WTC11 (cell line): ENCODE measurements around the gene COG3. TPM values are rescaled to one million over a fixed set of nuclear protein-coding genes. Genes with fewer than 3 reads are reported as not detected.

Source experiments
- ATAC-seq: fragments of 200-7000 bp; cut with Tn5 transposase; 2 replicates; pipeline ENCODE4 v1.10.0; 2021; ENCODE audit warnings: mild to moderate bottlenecking, moderate library complexity
- CTCF ChIA-PET: fragments of 300-600 bp; sonication (Branson Sonifier 250); formaldehyde crosslinking; loops from one replicate; lab custom pipeline; 2021; ENCODE audit warnings: antibody characterized with exemption; lab: Charles Lee
- POLR2A ChIA-PET: fragments of 350-600 bp; sonication (Branson Sonifier 250); formaldehyde crosslinking; loops from one replicate; lab custom pipeline; 2021; ENCODE audit warnings: antibody characterized with exemption; lab: Charles Lee
- DNase-seq: peaks from one replicate; pipeline ENCODE4 v3.0.0; 2021; ENCODE audit warnings: low spot score
- H3K27ac Mint-ChIP-seq: 2 replicates; pipeline ENCODE4 v1.8.0; 2021; ENCODE audit warnings: mixed read lengths
- H3K27me3 Mint-ChIP-seq: 2 replicates; pipeline ENCODE4 v1.8.0; 2021; ENCODE audit warnings: low read depth, mild to moderate bottlenecking, moderate library complexity, mixed read lengths
- H3K36me3 Mint-ChIP-seq: 2 replicates; pipeline ENCODE4 v1.8.0; 2021; ENCODE audit warnings: mixed read lengths
- H3K4me1 Mint-ChIP-seq: 2 replicates; pipeline ENCODE4 v1.8.0; 2022; ENCODE audit warnings: mixed read lengths
- H3K4me3 Mint-ChIP-seq: 2 replicates; pipeline ENCODE4 v1.8.0; 2021; ENCODE audit warnings: mild to moderate bottlenecking, moderate library complexity, mixed read lengths
- H3K9me3 Mint-ChIP-seq: 2 replicates; pipeline ENCODE4 v1.8.0; 2021; ENCODE audit warnings: mixed read lengths
- CBFB ChIP-seq: sonication (generic); formaldehyde crosslinking; IDR thresholded peaks from 2 replicates; pipeline ENCODE4 v1.8.1; 2022; ENCODE audit warnings: mild to moderate bottlenecking, low read depth, missing genetic modification reagents
- EMX1 ChIP-seq: fragments of 250-450 bp; sonication (Bioruptor Pico); IDR thresholded peaks from 2 replicates; pipeline ENCODE4 v1.8.0; 2021; ENCODE audit warnings: mild to moderate bottlenecking
- HMGA2 ChIP-seq: fragments of 250-450 bp; sonication (Bioruptor Pico); IDR thresholded peaks from 2 replicates; pipeline ENCODE4 v1.4.0; 2021; ENCODE audit warnings: mild to moderate bottlenecking, moderate library complexity
- IRF2 ChIP-seq: sonication (generic); formaldehyde crosslinking; IDR thresholded peaks from 2 replicates; pipeline ENCODE4 v1.8.0; 2022; ENCODE audit warnings: low read depth, missing genetic modification reagents, borderline replicate concordance
- NFATC4 ChIP-seq: fragments of 250-450 bp; sonication (Bioruptor Pico); IDR thresholded peaks from 2 replicates; pipeline ENCODE4 v1.9.0; 2021; ENCODE audit warnings: mild to moderate bottlenecking
- NFE2L1 ChIP-seq: sonication (generic); formaldehyde crosslinking; IDR thresholded peaks from 2 replicates; pipeline ENCODE4 v1.8.1; 2023; ENCODE audit warnings: missing genetic modification reagents
- NFYB ChIP-seq: sonication (generic); formaldehyde crosslinking; conservative IDR thresholded peaks from 2 replicates; pipeline ENCODE4 v1.8.0; 2022; ENCODE audit warnings: low read depth, missing genetic modification reagents
- PRRX2 ChIP-seq: fragments of 250-450 bp; sonication (Bioruptor Pico); IDR thresholded peaks from 2 replicates; pipeline ENCODE4 v1.8.0; 2021; ENCODE audit warnings: mild to moderate bottlenecking
- SMAD4 ChIP-seq: sonication (generic); formaldehyde crosslinking; IDR thresholded peaks from 2 replicates; pipeline ENCODE4 v1.8.0; 2022; ENCODE audit warnings: mild to moderate bottlenecking, missing genetic modification reagents
- SP1 ChIP-seq: sonication (generic); formaldehyde crosslinking; conservative IDR thresholded peaks from 2 replicates; pipeline ENCODE4 v1.8.1; 2022; ENCODE audit warnings: missing genetic modification reagents
- ZNF263 ChIP-seq: sonication (generic); formaldehyde crosslinking; IDR thresholded peaks from 2 replicates; pipeline ENCODE4 v1.8.1; 2022; ENCODE audit warnings: low read depth, mild to moderate bottlenecking, moderate library complexity, missing genetic modification reagents
- total RNA-seq: library from RNA; stranded (reverse); gene quantifications from 3 replicates; pipeline ENCODE4 v1.2.3, GENCODE V29; 2021
- TF ChIP-seq, protein P1 (sequence below): sonication (generic); formaldehyde crosslinking; IDR thresholded peaks from 2 replicates; pipeline ENCODE4 v1.8.1; 2023; ENCODE audit warnings: mild to moderate bottlenecking, moderate library complexity, missing genetic modification reagents
- TF ChIP-seq, protein P2 (sequence below): sonication (generic); formaldehyde crosslinking; IDR thresholded peaks from 2 replicates; pipeline ENCODE4 v1.8.1; 2022; ENCODE audit warnings: mild to moderate bottlenecking, missing genetic modification reagents, moderate library complexity, borderline replicate concordance
- TF ChIP-seq, protein P3 (sequence below): fragments of 250-450 bp; sonication (Bioruptor Pico); IDR thresholded peaks from 2 replicates; pipeline ENCODE4 v1.8.0; 2021; ENCODE audit warnings: mild to moderate bottlenecking
- TF ChIP-seq, protein P4 (sequence below): sonication (generic); formaldehyde crosslinking; IDR thresholded peaks from 2 replicates; pipeline ENCODE4 v1.8.1; 2022; ENCODE audit warnings: missing genetic modification reagents, borderline replicate concordance
- TF ChIP-seq, protein P5 (sequence below): fragments of 250-450 bp; sonication (Bioruptor Pico); conservative IDR thresholded peaks from 2 replicates; pipeline ENCODE4 v1.9.0; 2021; ENCODE audit warnings: mild to moderate bottlenecking
- TF ChIP-seq, protein P6 (sequence below): fragments of 250-450 bp; sonication (Bioruptor Pico); IDR thresholded peaks from 2 replicates; pipeline ENCODE4 v2.1.2; 2022; ENCODE audit warnings: mild to moderate bottlenecking, moderate library complexity
- TF ChIP-seq, protein P7 (sequence below): sonication (generic); formaldehyde crosslinking; IDR thresholded peaks from 2 replicates; pipeline ENCODE4 v1.8.0; 2022; ENCODE audit warnings: mild to moderate bottlenecking, missing genetic modification reagents

COG3 gene
- total RNA-seq, 1 experiment from 2014 or later: 21.6 TPM

DNA sequence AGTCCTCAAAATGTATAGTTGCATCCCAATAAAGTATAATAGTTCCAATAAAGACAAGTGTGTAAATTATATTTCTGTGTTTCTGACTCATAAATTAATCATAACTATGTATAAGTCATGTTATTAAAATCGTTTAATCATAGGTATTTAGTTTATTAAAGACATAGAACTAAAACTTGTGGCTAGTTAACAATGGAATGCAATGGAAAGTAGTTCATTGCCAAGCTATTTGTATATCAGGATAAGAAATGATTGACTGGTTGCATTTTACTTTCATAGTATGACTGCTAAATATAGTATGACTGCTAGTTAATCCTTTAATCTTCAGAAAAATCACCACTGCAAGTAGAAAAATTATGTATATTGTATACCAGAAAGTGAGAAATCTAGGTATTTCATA is 16.9 kb downstream of the COG3 start:
- TF ChIP-seq IRF2 (CRISPR knock-in tag): no peak
- TF ChIP-seq, all 79 proteins: peak for 0
- Mint-ChIP-seq H3K4me3 (no peak overlapping the region), H3K4me1 (no peaks in the 10 kb centered on the region), H3K27ac (no peak overlapping the region), H3K27me3 (no peaks in the 10 kb centered on the region), H3K9me3 (peaks cover 10% of the 10 kb centered on the region), H3K36me3 (peaks cover 37% of the 10 kb centered on the region)
- ATAC-seq: no peak
- ChIA-PET POLR2A (no interaction called here), CTCF (no interaction called here)
- DNase-seq: no peak

DNA sequence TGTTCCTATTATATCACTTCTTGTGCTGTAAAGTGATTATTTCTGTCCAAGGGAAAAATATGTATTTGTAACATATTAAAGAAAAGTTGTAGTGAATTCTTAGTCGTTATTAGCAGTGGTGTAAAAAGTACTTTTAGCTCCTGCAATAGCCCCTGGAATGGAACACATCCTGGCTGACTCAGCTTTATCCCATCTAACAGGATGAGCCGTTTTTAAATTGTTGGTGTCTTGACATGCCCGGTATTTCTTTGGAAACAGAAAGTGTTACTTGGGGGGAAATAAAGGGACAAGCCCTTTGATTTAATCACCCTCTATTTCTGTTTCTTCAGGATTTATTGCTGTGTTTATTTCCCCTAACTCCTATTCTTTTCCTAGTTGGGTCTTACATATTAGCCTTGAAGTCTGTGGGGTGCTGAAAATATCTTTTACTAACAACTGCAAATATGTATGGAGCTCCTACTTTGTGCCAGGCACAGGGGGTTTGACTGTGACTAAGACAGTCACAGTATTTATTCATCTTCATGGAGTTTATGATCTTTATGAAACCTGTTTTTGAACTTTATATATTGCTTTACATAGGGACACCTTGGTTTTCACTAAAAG is 17.9 kb downstream of the COG3 start:
- TF ChIP-seq, protein P1, sequence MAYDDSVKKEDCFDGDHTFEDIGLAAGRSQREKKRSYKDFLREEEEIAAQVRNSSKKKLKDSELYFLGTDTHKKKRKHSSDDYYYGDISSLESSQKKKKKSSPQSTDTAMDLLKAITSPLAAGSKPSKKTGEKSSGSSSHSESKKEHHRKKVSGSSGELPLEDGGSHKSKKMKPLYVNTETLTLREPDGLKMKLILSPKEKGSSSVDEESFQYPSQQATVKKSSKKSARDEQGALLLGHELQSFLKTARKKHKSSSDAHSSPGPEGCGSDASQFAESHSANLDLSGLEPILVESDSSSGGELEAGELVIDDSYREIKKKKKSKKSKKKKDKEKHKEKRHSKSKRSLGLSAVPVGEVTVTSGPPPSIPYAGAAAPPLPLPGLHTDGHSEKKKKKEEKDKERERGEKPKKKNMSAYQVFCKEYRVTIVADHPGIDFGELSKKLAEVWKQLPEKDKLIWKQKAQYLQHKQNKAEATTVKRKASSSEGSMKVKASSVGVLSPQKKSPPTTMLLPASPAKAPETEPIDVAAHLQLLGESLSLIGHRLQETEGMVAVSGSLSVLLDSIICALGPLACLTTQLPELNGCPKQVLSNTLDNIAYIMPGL (CRISPR knock-in tag): no peak
- TF ChIP-seq NFYB (CRISPR knock-in tag) (no peak), SP1 (CRISPR knock-in tag) (no peak), EMX1 (CRISPR knock-in tag) (no peak), PRRX2 (CRISPR knock-in tag) (no peak), SMAD4 (CRISPR knock-in tag) (no peak)
- TF ChIP-seq, protein P2, sequence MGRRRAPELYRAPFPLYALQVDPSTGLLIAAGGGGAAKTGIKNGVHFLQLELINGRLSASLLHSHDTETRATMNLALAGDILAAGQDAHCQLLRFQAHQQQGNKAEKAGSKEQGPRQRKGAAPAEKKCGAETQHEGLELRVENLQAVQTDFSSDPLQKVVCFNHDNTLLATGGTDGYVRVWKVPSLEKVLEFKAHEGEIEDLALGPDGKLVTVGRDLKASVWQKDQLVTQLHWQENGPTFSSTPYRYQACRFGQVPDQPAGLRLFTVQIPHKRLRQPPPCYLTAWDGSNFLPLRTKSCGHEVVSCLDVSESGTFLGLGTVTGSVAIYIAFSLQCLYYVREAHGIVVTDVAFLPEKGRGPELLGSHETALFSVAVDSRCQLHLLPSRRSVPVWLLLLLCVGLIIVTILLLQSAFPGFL (CRISPR knock-in tag): no peak
- TF ChIP-seq, protein P3, sequence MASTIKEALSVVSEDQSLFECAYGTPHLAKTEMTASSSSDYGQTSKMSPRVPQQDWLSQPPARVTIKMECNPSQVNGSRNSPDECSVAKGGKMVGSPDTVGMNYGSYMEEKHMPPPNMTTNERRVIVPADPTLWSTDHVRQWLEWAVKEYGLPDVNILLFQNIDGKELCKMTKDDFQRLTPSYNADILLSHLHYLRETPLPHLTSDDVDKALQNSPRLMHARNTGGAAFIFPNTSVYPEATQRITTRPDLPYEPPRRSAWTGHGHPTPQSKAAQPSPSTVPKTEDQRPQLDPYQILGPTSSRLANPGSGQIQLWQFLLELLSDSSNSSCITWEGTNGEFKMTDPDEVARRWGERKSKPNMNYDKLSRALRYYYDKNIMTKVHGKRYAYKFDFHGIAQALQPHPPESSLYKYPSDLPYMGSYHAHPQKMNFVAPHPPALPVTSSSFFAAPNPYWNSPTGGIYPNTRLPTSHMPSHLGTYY (CRISPR knock-in tag): no peak
- TF ChIP-seq, protein P4, sequence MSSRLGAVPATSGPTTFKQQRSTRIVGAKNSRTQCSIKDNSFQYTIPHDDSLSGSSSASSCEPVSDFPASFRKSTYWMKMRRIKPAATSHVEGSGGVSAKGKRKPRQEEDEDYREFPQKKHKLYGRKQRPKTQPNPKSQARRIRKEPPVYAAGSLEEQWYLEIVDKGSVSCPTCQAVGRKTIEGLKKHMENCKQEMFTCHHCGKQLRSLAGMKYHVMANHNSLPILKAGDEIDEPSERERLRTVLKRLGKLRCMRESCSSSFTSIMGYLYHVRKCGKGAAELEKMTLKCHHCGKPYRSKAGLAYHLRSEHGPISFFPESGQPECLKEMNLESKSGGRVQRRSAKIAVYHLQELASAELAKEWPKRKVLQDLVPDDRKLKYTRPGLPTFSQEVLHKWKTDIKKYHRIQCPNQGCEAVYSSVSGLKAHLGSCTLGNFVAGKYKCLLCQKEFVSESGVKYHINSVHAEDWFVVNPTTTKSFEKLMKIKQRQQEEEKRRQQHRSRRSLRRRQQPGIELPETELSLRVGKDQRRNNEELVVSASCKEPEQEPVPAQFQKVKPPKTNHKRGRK (CRISPR knock-in tag): no peak
- TF ChIP-seq, protein P5, sequence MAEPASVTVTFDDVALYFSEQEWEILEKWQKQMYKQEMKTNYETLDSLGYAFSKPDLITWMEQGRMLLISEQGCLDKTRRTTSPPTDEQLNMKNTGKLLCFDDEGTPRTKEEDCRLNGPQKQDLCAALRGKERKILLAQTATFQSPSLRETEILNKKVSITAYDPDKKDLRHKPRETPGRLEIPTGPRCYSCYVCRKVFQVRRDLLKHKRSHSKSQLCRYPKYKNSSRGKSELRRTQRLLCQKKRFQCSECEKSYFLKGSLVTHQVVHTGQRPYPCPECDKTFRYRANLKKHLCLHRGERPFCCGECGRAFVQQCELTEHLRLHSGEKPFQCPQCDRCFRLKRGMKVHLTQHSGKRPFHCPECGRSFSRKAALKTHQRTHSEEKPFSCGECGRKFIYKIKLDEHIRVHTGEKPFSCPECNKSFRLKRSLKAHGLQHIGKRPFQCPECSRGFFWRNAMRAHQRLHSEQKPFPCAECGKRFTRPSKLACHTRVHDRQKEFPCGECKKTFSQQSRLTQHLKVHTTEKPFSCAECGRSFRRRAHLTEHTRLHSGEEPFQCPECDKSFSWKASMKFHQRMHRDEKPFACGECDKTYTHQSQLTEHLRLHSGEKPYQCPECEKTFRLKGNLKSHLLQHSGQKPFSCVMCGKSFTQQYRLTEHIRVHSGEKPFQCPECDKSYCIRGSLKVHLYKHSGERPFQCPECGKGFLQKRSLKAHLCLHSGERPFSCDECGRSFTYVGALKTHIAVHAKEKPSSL (CRISPR knock-in tag): no peak
- Mint-ChIP-seq H3K27me3 (no peaks in the 10 kb centered on the region), H3K4me1 (no peaks in the 10 kb centered on the region), H3K4me3 (no peak overlapping the region), H3K27ac (no peak overlapping the region), H3K9me3 (peaks cover 10% of the 10 kb centered on the region), H3K36me3 (peaks cover 45% of the 10 kb centered on the region)
- POLR2A ChIA-PET: no interaction called here
- DNase-seq (no peak), ATAC-seq (no peak)
- CTCF ChIA-PET: interaction anchor here (2.5 kb wide), 1 partner anchor 112 kb away, joined by 7 read pairs; no protein-coding TSS in a partner anchor

DNA sequence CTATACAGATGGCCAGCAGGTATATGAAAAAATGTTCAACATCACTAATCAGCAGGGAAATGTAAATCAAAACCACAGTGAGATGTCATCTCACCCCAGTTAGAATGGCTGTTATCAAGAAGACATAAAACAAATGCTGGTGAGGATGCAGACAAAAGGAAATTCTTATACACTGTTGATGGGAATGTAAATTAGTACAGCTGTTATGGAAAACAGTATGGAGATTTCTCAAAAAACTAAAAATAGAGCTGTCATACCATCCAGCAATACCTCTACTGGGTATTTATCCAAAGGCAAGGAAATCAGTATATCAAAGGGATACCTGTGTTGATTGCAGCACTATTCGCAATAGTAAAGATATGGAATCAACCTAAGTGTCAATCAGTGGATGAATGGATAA is 22.9 kb downstream of the COG3 start:
- no peaks in the 10 kb centered on the region for H3K4me1 Mint-ChIP-seq
- peaks cover 10% of the 10 kb centered on the region for H3K9me3 Mint-ChIP-seq
- no peak overlapping the region for H3K4me3 Mint-ChIP-seq
- CTCF ChIA-PET: no interaction called here
- DNase-seq (no peak), ATAC-seq (no peak)
- no peaks in the 10 kb centered on the region for H3K27me3 Mint-ChIP-seq
- peaks cover 48% of the 10 kb centered on the region for H3K36me3 Mint-ChIP-seq
- POLR2A ChIA-PET: no interaction called here
- no peak overlapping the region for H3K27ac Mint-ChIP-seq
- no peak for TF ChIP-seq NFATC4 (CRISPR knock-in tag)
- TF ChIP-seq ZNF263 (CRISPR knock-in tag): no peak
- TF ChIP-seq, protein P6, sequence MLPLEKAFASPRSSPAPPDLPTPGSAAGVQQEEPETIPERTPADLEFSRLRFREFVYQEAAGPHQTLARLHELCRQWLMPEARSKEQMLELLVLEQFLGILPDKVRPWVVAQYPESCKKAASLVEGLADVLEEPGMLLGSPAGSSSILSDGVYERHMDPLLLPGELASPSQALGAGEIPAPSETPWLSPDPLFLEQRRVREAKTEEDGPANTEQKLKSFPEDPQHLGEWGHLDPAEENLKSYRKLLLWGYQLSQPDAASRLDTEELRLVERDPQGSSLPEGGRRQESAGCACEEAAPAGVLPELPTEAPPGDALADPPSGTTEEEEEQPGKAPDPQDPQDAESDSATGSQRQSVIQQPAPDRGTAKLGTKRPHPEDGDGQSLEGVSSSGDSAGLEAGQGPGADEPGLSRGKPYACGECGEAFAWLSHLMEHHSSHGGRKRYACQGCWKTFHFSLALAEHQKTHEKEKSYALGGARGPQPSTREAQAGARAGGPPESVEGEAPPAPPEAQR (CRISPR knock-in tag): no peak
- no peak for TF ChIP-seq NFYB (CRISPR knock-in tag)
- TF ChIP-seq IRF2 (CRISPR knock-in tag): no peak
- TF ChIP-seq, protein P4 (CRISPR knock-in tag): no peak
- no peak for TF ChIP-seq SMAD4 (CRISPR knock-in tag)
- TF ChIP-seq NFE2L1 (CRISPR knock-in tag): no peak
- no peak for TF ChIP-seq HMGA2 (CRISPR knock-in tag)
- no peak for TF ChIP-seq CBFB (CRISPR knock-in tag)
- TF ChIP-seq, protein P7, sequence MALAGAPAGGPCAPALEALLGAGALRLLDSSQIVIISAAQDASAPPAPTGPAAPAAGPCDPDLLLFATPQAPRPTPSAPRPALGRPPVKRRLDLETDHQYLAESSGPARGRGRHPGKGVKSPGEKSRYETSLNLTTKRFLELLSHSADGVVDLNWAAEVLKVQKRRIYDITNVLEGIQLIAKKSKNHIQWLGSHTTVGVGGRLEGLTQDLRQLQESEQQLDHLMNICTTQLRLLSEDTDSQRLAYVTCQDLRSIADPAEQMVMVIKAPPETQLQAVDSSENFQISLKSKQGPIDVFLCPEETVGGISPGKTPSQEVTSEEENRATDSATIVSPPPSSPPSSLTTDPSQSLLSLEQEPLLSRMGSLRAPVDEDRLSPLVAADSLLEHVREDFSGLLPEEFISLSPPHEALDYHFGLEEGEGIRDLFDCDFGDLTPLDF (CRISPR knock-in tag): no peak
